SK-N-MC (cell line): ENCODE measurements around the gene ZNF256.

Experiments
- EZH2 ChIP-seq: fragments of 200-600 bp; sonication (generic); IDR thresholded peaks from one replicate; pipeline ENCODE4 v1.6.1; 2017; ENCODE audit warnings: antibody characterized with exemption
- FOXP2 ChIP-seq: optimal IDR thresholded peaks from 2 replicates; pipeline ENCODE3; 2011; ENCODE audit warnings: mild to moderate bottlenecking, moderate library complexity; ENCODE audit not compliant: insufficient read depth; ENCODE audit errors: extremely low read length, control extremely low read depth
- POLR2AphosphoS5 ChIP-seq: IDR thresholded peaks from 2 replicates; pipeline ENCODE4 v1.6.1; 2012; ENCODE audit warnings: mild to moderate bottlenecking, low read depth, low read length, borderline replicate concordance

- TF ChIP-seq EZH2 = no peak
- no peak for TF ChIP-seq POLR2AphosphoS5
- TF ChIP-seq FOXP2 = no peak
These were observed 47.2 kb downstream of the ZNF256 start for GRCh38 chr19:57900311-57900710.
